GM12878 (cell line): ENCODE measurements around the gene RBBP6. TPM values are rescaled to one million over a fixed set of nuclear protein-coding genes. Genes with fewer than 3 reads are reported as not detected.

Experiments used
- BCL3 ChIP-seq: IDR thresholded peaks from 2 replicates; pipeline ENCODE4 v1.6.1; 2011; ENCODE audit warnings: borderline replicate concordance, low read depth, mild to moderate bottlenecking, moderate library complexity, low read length; ENCODE audit not compliant: insufficient read depth, poor library complexity, severe bottlenecking
- EZH2 ChIP-seq: IDR thresholded peaks from 2 replicates; pipeline ENCODE4 v1.6.1; 2012; ENCODE audit warnings: low read depth, mild to moderate bottlenecking, control low read depth, inconsistent platforms, low read length, borderline replicate concordance; ENCODE audit not compliant: control insufficient read depth
- HSF1 ChIP-seq: fragments of 150-350 bp; IDR thresholded peaks from 2 replicates; pipeline ENCODE4 v1.6.1; 2014; ENCODE audit warnings: mild to moderate bottlenecking, low read depth, low read length
- IRF5 ChIP-seq: fragments of 450-650 bp; IDR thresholded peaks from 2 replicates; pipeline ENCODE4 v1.6.1; 2017; ENCODE audit warnings: borderline replicate concordance
- KDM1A ChIP-seq: fragments of 200-600 bp; sonication (generic); IDR thresholded peaks from 2 replicates; pipeline ENCODE4 v1.6.1; 2016; ENCODE audit warnings: borderline replicate concordance
- KLF5 ChIP-seq: fragments of 450-650 bp; IDR thresholded peaks from 2 replicates; pipeline ENCODE4 v1.6.1; 2014; ENCODE audit warnings: mild to moderate bottlenecking; ENCODE audit not compliant: partially characterized antibody
- SUZ12 ChIP-seq: fragments of 200-600 bp; sonication (generic); IDR thresholded peaks from one replicate; pipeline ENCODE4 v1.6.1; 2018; ENCODE audit warnings: antibody characterized with exemption, mild to moderate bottlenecking; ENCODE audit not compliant: unreplicated experiment
- TCF3 ChIP-seq: IDR thresholded peaks from 2 replicates; pipeline ENCODE4 v1.6.1; 2012; ENCODE audit warnings: low read depth, mild to moderate bottlenecking, low read length, borderline replicate concordance; ENCODE audit not compliant: insufficient read depth
- polyA plus RNA-seq, 11 experiments: library from polyadenylated mRNA; depleted of rRNA in 4 of 11; unstranded in 6 of 11; stranded (reverse) in 5 of 11; fragments of >200 nt; fragmentation: Nextera tagmentation in 4 of 11; fragmentation: Illumina TruSeq in 1 of 11; extraction: Ambion mirVana in 4 of 11; extraction: Trizol in 1 of 11; gene quantifications; 1 replicate in 1 of 11; 2 replicates in 10 of 11; pipeline versions ENCODE4 v1.2.1 to v1.2.3, GENCODE V29; 2011 to 2016; ENCODE audit warnings: inconsistent platforms in 2 of 11, missing spikeins in 2 of 11, low read depth in 1 of 11
- total RNA-seq, 4 experiments: library from RNA; depleted of rRNA in 3 of 4; stranded (reverse); fragments of >200 nt in 3 of 4; fragmentation: Illumina TruSeq in 1 of 4; extraction: Trizol in 1 of 4; gene quantifications; 2 replicates each; pipeline versions ENCODE4 v1.2.1 to v1.2.3, GENCODE V29; 2013 to 2021

The RBBP6 gene
- total and polyA plus RNA-seq, 10 of the 15 experiments (the other 5 are each of a cell fraction or from before 2014, with no cell fraction given): 16.9 to 80.2 (median 36.5) TPM

- no peak for TF ChIP-seq BCL3
- TF ChIP-seq HSF1: no peak
- no peak for TF ChIP-seq TCF3
- no peak for TF ChIP-seq SUZ12
- no peak for TF ChIP-seq EZH2
- TF ChIP-seq IRF5: no peak
- no peak for TF ChIP-seq KLF5
- no peak for TF ChIP-seq KDM1A
Measured at GRCh38 chr16:24525970-24526559, 13.3 kb upstream of the RBBP6 start (continued).
